HG03280 (cell line): ENCODE results near the gene PDZD2.
"Not testable (repeated sequence)": the region's sequence is repeated elsewhere in the genome, so short reads cannot be mapped to it uniquely, and the experiment has no call there.

Experiments
- ATAC-seq: cut with Tn5 transposase; IDR thresholded peaks from one replicate; pipeline ENCODE4 v1.9.1; 2021; ENCODE audit warnings: mild to moderate bottlenecking, moderate library complexity; ENCODE audit not compliant: unreplicated experiment

The PDZD2 gene

GRCh38 chr5:32059761-32060530 is 421.0 kb downstream of the PDZD2 start:
- no peak for ATAC-seq

- ATAC-seq = no peak
Measured at GRCh38 chr5:32061236-32061635, 422.3 kb downstream of the PDZD2 start.

GRCh38 chr5:32066448-32066847 is 427.5 kb downstream of the PDZD2 start:
- ATAC-seq = no peak

GRCh38 chr5:32067774-32068470 is 429.0 kb downstream of the PDZD2 start:
- no peak for ATAC-seq

GRCh38 chr5:32068561-32068960 is 429.6 kb downstream of the PDZD2 start:
- no peak for ATAC-seq

GRCh38 chr5:32069396-32069795 is 430.5 kb downstream of the PDZD2 start:
- ATAC-seq = no peak

GRCh38 chr5:32071351-32071944 is 432.5 kb downstream of the PDZD2 start:
- ATAC-seq = no peak

- ATAC-seq = no peak
Measured at GRCh38 chr5:32072054-32072453, 433.1 kb downstream of the PDZD2 start.

GRCh38 chr5:32074401-32074800 is 435.5 kb downstream of the PDZD2 start:
- ATAC-seq = no peak

- ATAC-seq = no peak
Measured at GRCh38 chr5:32076699-32077695, 438.1 kb downstream of the PDZD2 start.

GRCh38 chr5:32078855-32079254 is 439.9 kb downstream of the PDZD2 start:
- ATAC-seq = not testable (repeated sequence)

- ATAC-seq = not testable (repeated sequence)
Measured at GRCh38 chr5:32080565-32080964, 441.6 kb downstream of the PDZD2 start.

GRCh38 chr5:32082701-32083100 is 443.8 kb downstream of the PDZD2 start:
- no peak for ATAC-seq

GRCh38 chr5:32083981-32084430 is 445.1 kb downstream of the PDZD2 start:
- no peak for ATAC-seq

GRCh38 chr5:32087086-32088082 is 448.5 kb downstream of the PDZD2 start:
- no peak for ATAC-seq

- no peak for ATAC-seq
Measured at GRCh38 chr5:32088214-32088613, 449.3 kb downstream of the PDZD2 start.

GRCh38 chr5:32089146-32090000 is 450.4 kb downstream of the PDZD2 start:
- no peak for ATAC-seq

GRCh38 chr5:32090026-32090754 is 451.3 kb downstream of the PDZD2 start:
- ATAC-seq = no peak
